Mucosa of gallbladder (tissue), 1 donor: Measurements from ENCODE around the gene AHCYL1. TPM values are rescaled to one million over a fixed set of nuclear protein-coding genes. Genes with fewer than 3 reads are reported as not detected.

Source experiments
- DNase-seq: peaks from one replicate; pipeline ENCODE4 v3.0.0-alpha.2; 2020; ENCODE audit warnings: low spot score
- total RNA-seq: library from RNA; stranded (reverse); gene quantifications from one replicate; pipeline ENCODE4 v1.2.1, GENCODE V29; 2021
- donor health status: DM: no; HTN: no; CAD: no.

Gene AHCYL1
- total RNA-seq, 1 donor from 2014 or later = 166 TPM

- no peak for DNase-seq
These were observed 7.8 kb upstream of the AHCYL1 start for GRCh38 chr1:109976762-109977161.

GRCh38 chr1:109977225-109977624, 7.3 kb upstream of the AHCYL1 start:
- DNase-seq = no peak

GRCh38 chr1:109977657-109978378, 6.7 kb upstream of the AHCYL1 start:
- no peak for DNase-seq

GRCh38 chr1:109978761-109979488, 5.6 kb upstream of the AHCYL1 start:
- DNase-seq = no peak

- peak; percentile 71 for DNase-seq
These were observed 5.0 kb upstream of the AHCYL1 start for GRCh38 chr1:109979489-109980091.

- DNase-seq = no peak
These were observed 4.1 kb upstream of the AHCYL1 start for GRCh38 chr1:109980324-109981003.

GRCh38 chr1:109981004-109981335, 3.6 kb upstream of the AHCYL1 start:
- DNase-seq = no peak

GRCh38 chr1:109983380-109984189, 980 bp upstream of the AHCYL1 start:
- no peak for DNase-seq

GRCh38 chr1:109984190-109984455, 442 bp upstream of the AHCYL1 start:
- no peak for DNase-seq

- DNase-seq = no peak
These were observed 885 bp downstream of the AHCYL1 start for GRCh38 chr1:109985247-109986053.

GRCh38 chr1:109986054-109986444, 1.5 kb downstream of the AHCYL1 start:
- no peak for DNase-seq

- DNase-seq = no peak
These were observed 3.9 kb downstream of the AHCYL1 start for GRCh38 chr1:109988349-109988914.

GRCh38 chr1:109989506-109990301, 5.1 kb downstream of the AHCYL1 start:
- DNase-seq = no peak

- no peak for DNase-seq
These were observed 5.7 kb downstream of the AHCYL1 start for GRCh38 chr1:109990302-109990653.

GRCh38 chr1:109991400-109991925, 6.9 kb downstream of the AHCYL1 start:
- DNase-seq = no peak

- no peak for DNase-seq
These were observed 9.3 kb downstream of the AHCYL1 start for GRCh38 chr1:109993885-109994284.

- no peak for DNase-seq
These were observed 10.1 kb downstream of the AHCYL1 start for GRCh38 chr1:109994654-109995053.

GRCh38 chr1:109995536-109995935, 11.0 kb downstream of the AHCYL1 start:
- DNase-seq = no peak

- no peak for DNase-seq
These were observed 11.9 kb downstream of the AHCYL1 start for GRCh38 chr1:109996476-109996875.
